ENCODE results near the gene PTPRN2.
A peak's percentile ranks its signal among the peaks of the same experiment; 100 is the strongest.
"Not testable (repeated sequence)": the region's sequence is repeated elsewhere in the genome, so short reads cannot be mapped to it uniquely, and the experiment has no call there.

The PTPRN2 gene

DNA sequence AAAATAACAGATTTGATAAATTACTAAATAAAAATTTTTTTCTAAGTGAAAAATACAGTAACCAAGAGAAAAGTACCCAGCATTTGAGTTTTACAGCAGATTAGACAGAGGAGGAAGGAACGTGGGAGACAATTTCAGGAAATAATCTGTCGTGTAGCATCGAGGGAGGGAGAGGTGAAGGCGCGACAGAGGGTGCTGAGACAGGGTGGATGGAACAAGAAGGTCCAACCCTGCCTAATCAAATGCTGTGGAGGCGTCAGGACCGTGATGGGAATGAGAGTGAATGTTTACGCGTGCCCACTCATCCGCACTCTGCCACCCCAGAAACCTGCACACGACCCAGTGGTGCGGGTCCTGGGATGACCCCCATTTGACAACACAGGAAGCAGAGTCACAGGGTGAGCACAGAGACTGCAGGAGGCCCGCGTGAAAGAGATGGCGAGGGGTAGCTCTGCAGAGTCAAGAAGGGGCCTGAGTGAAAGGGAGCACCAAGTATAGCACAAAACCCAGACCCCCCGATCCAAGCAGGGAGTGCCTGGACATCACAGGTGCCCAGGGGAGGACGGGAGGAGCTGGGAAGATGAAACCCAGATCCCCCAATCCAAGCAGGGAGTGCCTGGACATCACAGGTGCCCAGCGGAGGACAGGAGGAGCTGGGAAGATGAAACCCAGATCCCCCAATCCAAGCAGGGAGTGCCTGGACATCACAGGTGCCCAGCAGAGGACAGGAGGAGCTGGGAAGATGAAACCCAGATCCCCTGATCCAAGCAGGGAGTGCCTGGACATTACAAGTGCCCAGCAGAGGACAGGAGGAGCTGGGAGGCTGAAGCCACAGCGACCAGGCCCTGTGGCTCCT is 691.9 kb downstream of the PTPRN2 start:
- no peaks in the 10 kb centered on the region for H3K27me3 Mint-ChIP-seq
- H3K4me3 Mint-ChIP-seq: no peak overlapping the region
- H3K36me3 Mint-ChIP-seq (ENCODE audit: low read depth): no peaks in the 10 kb centered on the region
- peaks cover 7% of the 10 kb centered on the region for H3K4me1 Mint-ChIP-seq (ENCODE audit: low read depth)
- no peak for DNase-seq
- no peaks in the 10 kb centered on the region for H3K9me3 Mint-ChIP-seq
- no peak overlapping the region for H3K27ac Mint-ChIP-seq

DNA sequence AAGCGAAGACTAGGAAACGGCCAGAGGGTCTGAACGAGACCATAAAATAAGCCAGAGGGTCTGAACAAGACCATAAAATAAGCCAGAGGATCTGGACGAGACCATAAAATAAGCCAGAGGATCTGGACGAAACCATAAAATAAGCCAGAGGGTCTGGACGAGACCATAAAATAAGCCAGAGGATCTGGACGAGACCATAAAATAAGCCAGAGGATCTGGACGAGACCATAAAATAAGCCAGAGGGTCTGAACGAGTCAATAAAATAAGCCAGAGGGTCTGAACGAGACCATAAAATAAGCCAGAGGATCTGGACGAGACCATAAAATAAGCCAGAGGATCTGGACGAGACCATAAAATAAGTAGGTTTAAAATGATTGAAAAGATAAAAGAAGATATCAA is 692.5 kb downstream of the PTPRN2 start:
- H3K4me3 Mint-ChIP-seq; DNase-seq; H3K4me1 Mint-ChIP-seq (ENCODE audit: low read depth); H3K27me3 Mint-ChIP-seq; H3K36me3 Mint-ChIP-seq (ENCODE audit: low read depth); H3K9me3 Mint-ChIP-seq; H3K27ac Mint-ChIP-seq: not testable (repeated sequence)

DNA sequence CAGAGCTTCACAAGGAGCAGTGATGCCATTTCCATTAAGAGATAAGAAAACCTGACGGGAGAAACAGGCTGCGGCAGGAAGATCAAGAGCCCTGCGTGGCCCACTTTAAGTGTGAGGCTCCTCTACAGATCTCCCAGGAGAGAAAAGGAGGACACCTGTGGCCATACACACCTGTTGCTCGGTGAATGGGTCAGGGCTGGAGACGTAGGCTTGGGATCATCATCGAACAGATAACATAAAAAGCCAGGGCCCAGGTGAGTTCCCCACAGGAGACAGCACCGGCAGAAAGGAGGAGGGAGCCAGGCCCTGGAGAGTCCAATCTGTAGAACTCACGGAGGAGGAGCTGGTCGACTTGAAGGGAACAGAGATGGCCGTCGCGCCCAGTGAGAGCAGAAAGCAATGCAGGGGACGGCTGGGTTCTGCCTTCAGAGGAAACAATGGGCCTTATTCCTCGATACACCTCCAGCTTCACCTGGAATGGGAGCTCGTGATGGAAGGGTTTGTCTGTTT is 694.0 kb downstream of the PTPRN2 start:
- Mint-ChIP-seq H3K36me3 (ENCODE audit: low read depth) (no peaks in the 10 kb centered on the region), H3K9me3 (no peaks in the 10 kb centered on the region), H3K27me3 (peaks cover 2% of the 10 kb centered on the region), H3K27ac (no peak overlapping the region), H3K4me3 (no peak overlapping the region), H3K4me1 (ENCODE audit: low read depth) (peaks cover 10% of the 10 kb centered on the region)
- DNase-seq: no peak

DNA sequence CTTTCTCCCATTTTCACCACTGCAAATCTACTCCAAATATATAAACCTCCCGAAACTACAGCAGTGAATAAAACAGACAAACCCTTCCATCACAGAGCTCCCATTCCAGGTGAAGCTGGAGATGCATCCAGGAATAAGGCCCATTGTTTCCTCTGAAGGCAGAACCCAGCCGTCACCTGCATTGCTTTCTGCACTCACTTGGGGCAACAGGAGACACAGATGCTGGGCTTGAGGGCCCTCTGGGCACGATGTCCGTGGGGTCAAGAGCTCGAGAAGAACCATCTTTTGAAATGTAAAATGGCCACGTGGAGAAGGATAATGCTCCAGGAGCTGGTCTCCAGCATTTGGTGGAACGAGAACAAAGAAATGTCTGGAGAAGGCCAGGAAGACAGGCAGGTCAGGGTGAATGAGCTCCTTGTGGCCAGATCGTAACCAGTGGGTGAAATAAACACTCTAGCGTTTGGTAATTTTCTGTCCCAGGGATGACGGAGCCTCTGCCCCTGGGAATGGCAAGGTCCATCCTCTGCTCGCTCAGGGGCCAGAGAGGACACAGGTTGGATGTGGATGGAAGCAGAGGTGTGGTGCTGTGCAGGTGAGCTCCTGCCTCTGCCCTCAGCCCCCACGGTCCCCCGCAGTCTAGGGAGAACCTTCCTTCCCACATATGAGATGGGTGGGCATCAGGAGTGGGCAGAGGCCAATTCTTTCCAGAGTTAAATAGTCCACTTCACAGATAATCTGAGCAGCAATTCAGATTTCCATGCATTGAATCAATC is 694.7 kb downstream of the PTPRN2 start:
- Mint-ChIP-seq H3K4me1 (ENCODE audit: low read depth) (peaks cover 10% of the 10 kb centered on the region), H3K36me3 (ENCODE audit: low read depth) (no peaks in the 10 kb centered on the region), H3K27me3 (peaks cover 2% of the 10 kb centered on the region), H3K27ac (no peak overlapping the region), H3K4me3 (no peak overlapping the region), H3K9me3 (no peaks in the 10 kb centered on the region)
- DNase-seq: no peak

DNA sequence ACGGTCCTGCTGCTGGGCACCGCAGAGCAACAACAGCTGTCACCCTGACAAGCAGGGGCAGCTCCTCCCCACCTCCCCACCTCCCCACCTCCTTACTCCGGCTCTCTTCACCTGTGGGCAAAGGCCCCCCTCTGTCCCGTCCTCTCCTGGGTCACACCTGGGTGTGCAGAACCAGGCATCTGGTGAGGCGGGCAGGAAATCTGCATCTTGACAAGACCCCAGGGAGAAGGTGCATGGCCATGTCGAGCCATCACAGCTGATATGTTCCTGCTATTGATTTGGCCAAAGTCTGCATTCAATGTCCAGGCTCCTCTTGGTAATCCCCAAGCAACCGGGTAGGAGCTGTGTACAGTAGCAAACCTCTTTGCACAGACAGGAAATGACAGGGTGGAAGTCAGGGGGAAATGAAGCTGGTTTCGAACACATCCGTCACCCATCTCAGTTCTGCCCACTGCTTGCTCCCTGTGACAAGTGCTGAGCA is 696.7 kb downstream of the PTPRN2 start:
- H3K27ac Mint-ChIP-seq: no peak overlapping the region
- H3K4me3 Mint-ChIP-seq: no peak overlapping the region
- peak; percentile 30 for DNase-seq
- peaks cover 2% of the 10 kb centered on the region for H3K27me3 Mint-ChIP-seq
- peaks cover 10% of the 10 kb centered on the region for H3K4me1 Mint-ChIP-seq (ENCODE audit: low read depth)
- no peaks in the 10 kb centered on the region for H3K36me3 Mint-ChIP-seq (ENCODE audit: low read depth)
- H3K9me3 Mint-ChIP-seq: no peaks in the 10 kb centered on the region

DNA sequence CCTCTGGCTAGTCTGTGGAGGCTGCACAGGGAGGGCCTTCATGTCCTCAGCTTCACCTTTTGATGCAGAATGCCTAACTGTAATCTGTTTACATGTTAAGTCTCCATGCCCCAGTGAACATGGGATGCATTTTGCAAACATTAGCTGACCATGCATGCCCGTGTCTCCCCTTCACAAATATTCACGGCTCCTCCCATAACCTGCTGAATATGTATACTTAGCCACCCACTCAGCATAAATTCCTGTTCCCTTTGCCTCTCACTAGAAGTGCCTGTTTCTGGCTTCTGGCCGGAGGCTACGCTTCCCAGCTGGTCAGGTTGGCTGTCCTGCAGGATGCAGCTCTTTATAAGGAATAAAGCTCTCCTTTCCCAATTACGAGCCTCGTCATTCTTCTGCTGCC is 698.1 kb downstream of the PTPRN2 start:
- no peaks in the 10 kb centered on the region for H3K36me3 Mint-ChIP-seq (ENCODE audit: low read depth)

DNA sequence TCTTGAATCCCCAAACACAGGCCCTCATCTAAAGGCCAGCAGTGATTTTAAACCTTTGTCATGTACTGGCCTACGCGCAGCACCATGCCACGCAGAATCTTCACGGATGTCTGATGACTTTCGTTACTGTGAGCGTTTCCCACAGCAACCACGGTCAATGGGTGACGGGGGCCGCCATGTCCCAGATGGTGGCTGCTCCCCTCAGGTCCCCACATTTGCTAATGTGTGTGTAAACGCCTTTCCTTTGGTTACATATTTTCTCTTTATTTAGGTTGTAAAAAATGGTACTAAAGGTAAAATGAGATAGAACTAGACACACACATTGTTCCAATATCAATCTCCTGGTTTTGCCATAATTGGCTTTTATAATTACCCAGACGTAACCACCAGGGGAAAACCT is 699.0 kb downstream of the PTPRN2 start:
- Mint-ChIP-seq H3K4me1 (ENCODE audit: low read depth) (peaks cover 10% of the 10 kb centered on the region), H3K4me3 (no peak overlapping the region), H3K27ac (no peak overlapping the region), H3K9me3 (no peaks in the 10 kb centered on the region), H3K36me3 (ENCODE audit: low read depth) (no peaks in the 10 kb centered on the region), H3K27me3 (peaks cover 2% of the 10 kb centered on the region)
- DNase-seq: no peak

More for the DNA sequence above, 698.1 kb downstream of the PTPRN2 start:
- peak; percentile 16 for DNase-seq
- no peak overlapping the region for H3K27ac Mint-ChIP-seq
- H3K4me3 Mint-ChIP-seq: no peak overlapping the region
- peaks cover 2% of the 10 kb centered on the region for H3K27me3 Mint-ChIP-seq
- peaks cover 10% of the 10 kb centered on the region for H3K4me1 Mint-ChIP-seq (ENCODE audit: low read depth)
- H3K9me3 Mint-ChIP-seq: no peaks in the 10 kb centered on the region

DNA sequence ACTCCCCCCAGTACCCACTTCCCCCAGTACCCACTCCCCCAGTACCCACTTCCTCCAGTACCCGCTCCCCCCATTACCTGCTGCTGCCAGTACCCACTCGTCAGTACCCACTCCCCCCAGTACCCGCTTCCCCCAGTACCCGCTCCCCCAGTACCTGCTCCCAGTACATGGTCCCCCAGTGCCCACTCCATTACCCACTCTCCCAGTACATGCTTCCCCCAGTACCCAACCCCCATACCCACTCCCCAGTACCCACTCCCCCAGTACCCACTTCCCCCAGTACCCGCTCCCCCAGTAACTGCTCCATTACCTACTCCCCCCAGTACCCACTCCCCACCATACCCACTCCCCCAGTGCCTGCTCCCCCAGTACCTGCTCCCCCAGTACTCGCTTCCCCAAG is 700.2 kb downstream of the PTPRN2 start:
- H3K4me3 Mint-ChIP-seq: no peak overlapping the region
- peaks cover 10% of the 10 kb centered on the region for H3K4me1 Mint-ChIP-seq (ENCODE audit: low read depth)
- H3K27ac Mint-ChIP-seq: no peak overlapping the region
- no peaks in the 10 kb centered on the region for H3K36me3 Mint-ChIP-seq (ENCODE audit: low read depth)
- H3K27me3 Mint-ChIP-seq: peaks cover 2% of the 10 kb centered on the region
- DNase-seq: no peak
- H3K9me3 Mint-ChIP-seq: no peaks in the 10 kb centered on the region

DNA sequence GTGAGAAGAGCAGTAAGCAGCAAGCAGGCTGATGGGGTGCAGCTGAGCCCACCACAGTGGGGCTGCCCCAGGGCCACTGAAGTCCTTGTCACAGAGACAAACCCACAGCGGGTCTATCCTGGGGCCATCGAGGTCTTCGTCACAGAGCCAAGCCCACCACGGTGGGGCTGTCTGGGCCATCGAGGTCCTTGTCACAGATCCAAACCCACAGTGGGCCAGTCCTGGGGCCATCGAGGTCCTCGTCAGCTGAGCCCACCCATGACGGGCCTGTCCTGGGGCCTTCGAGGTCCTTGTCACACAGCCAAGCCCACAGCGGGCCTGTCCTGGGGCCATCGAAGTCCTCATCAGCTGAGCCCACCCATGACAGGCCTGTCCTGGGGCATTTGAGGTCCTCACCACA is 700.9 kb downstream of the PTPRN2 start:
- peaks cover 10% of the 10 kb centered on the region for H3K4me1 Mint-ChIP-seq (ENCODE audit: low read depth)
- DNase-seq: no peak
- no peak overlapping the region for H3K4me3 Mint-ChIP-seq
- peaks cover 2% of the 10 kb centered on the region for H3K27me3 Mint-ChIP-seq
- no peaks in the 10 kb centered on the region for H3K9me3 Mint-ChIP-seq
- no peak overlapping the region for H3K27ac Mint-ChIP-seq
- no peaks in the 10 kb centered on the region for H3K36me3 Mint-ChIP-seq (ENCODE audit: low read depth)

DNA sequence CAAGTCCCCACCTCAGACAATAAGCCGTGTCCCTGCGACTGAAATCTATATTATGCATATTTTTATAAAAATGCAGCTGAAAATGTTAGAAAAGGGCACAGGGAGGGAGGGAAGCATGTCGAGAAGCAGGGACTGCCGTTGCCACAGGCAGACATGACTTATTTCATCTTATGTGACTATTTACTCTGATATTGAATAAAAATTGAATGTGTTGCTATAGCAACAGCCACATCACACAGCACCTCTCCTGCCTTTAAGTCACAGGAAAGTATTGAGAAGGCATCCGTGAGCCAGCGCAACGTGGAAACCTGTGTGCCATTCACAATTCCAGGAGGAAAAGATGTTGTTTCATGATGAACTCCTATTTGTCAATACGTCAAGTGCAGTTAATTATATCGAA is 701.4 kb downstream of the PTPRN2 start:
- Mint-ChIP-seq H3K9me3 (peaks cover under 1% of the 10 kb centered on the region), H3K27ac (no peak overlapping the region), H3K4me1 (ENCODE audit: low read depth) (peaks cover 8% of the 10 kb centered on the region), H3K27me3 (peaks cover 2% of the 10 kb centered on the region), H3K4me3 (no peak overlapping the region), H3K36me3 (ENCODE audit: low read depth) (no peaks in the 10 kb centered on the region)
- DNase-seq: no peak

DNA sequence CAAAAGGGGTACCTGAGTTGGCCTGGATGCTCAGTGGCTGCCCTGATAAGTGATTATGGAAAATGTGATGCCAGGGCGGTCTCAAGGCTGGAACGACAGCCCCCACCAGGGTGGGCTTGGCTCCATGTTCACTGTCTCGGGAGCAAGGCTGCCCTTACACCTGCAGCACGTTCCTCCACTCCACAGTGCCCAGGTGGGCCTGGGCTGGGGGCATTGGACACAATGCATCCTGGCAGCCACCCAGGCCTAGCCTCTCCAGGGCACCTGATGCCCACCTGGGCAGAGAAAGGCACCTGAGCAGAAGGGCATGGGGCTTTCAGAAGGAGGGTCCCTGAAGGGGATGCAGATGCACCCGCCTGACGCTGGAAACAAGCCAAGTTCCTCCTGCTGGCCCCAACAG is 702.5 kb downstream of the PTPRN2 start:
- peaks cover 2% of the 10 kb centered on the region for H3K27me3 Mint-ChIP-seq
- H3K4me3 Mint-ChIP-seq: no peak overlapping the region
- no peaks in the 10 kb centered on the region for H3K36me3 Mint-ChIP-seq (ENCODE audit: low read depth)
- no peaks in the 10 kb centered on the region for H3K4me1 Mint-ChIP-seq (ENCODE audit: low read depth)
- no peak overlapping the region for H3K27ac Mint-ChIP-seq
- H3K9me3 Mint-ChIP-seq: peaks cover 8% of the 10 kb centered on the region
- DNase-seq: no peak

DNA sequence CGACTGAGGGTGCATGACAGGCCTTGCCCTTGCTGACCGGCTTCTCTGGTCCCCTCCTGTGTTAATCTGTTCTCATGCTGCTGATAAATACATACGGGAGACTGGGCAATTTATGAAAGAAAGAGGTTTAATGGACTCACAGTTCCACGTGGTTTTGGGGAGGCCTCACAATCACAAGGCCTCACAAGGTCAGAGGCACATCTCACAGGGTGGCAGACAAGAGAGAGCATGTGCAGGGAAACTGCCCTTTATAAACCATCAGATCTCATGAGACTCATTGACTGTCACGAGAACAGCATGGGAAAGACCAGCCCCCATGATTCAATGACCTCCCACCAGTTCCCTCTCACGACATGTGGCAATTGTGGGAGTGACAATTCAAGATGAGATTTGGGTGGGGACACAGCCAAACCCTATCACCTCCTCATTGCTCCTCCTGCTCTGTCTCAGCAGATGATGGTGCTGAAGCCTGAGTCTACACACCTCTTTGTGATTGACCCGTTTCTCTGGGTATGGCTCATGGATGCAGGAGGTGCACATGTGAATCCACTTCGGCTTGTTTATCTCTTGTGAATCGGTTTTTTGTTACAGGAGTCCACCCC is 703.1 kb downstream of the PTPRN2 start:
- no peak overlapping the region for H3K27ac Mint-ChIP-seq

DNA sequence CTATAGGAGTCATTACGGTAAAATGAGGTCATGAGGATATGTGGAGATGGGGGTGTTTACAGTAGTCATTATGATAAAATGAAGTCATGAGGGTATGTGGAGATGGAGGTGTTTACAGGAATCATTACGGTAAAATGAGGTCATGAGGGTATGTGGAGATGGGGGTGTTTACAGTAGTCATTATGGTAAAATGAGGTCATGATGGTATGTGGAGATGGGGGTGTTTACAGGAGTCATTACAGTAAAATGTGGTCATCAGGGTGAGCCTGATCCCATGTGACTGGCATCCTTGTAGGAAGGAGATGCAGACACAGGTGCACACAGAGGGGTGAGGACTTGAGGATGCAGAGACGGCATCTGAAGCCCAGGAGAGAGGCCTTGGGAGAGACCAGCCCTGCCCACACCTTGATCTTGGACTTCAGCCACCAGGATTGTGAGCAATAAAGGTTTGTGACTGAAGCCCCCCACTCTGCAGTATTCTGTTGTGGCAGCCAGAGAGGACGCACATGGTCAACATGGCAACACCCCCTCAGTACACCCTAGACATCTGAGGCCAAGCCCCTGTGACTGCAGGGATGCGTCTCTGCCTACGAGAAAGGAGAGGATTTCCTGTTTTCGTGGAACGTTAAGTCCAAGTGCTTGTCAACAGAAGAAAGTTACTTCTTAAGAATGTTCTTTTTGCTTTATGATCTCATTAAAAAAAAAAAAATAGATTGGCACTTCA is 706.4 kb downstream of the PTPRN2 start:
- Mint-ChIP-seq H3K4me3 (no peak overlapping the region), H3K27me3 (no peaks in the 10 kb centered on the region), H3K4me1 (ENCODE audit: low read depth) (no peaks in the 10 kb centered on the region), H3K36me3 (ENCODE audit: low read depth) (no peaks in the 10 kb centered on the region), H3K27ac (peak overlapping the region; percentile 10), H3K9me3 (peaks cover 9% of the 10 kb centered on the region)
- no peak for DNase-seq

More for the DNA sequence above, 703.1 kb downstream of the PTPRN2 start:
- H3K27me3 Mint-ChIP-seq: peaks cover 2% of the 10 kb centered on the region
- no peak overlapping the region for H3K4me3 Mint-ChIP-seq
- peaks cover 9% of the 10 kb centered on the region for H3K9me3 Mint-ChIP-seq
- no peaks in the 10 kb centered on the region for H3K36me3 Mint-ChIP-seq (ENCODE audit: low read depth)
- no peaks in the 10 kb centered on the region for H3K4me1 Mint-ChIP-seq (ENCODE audit: low read depth)
- no peak for DNase-seq

DNA sequence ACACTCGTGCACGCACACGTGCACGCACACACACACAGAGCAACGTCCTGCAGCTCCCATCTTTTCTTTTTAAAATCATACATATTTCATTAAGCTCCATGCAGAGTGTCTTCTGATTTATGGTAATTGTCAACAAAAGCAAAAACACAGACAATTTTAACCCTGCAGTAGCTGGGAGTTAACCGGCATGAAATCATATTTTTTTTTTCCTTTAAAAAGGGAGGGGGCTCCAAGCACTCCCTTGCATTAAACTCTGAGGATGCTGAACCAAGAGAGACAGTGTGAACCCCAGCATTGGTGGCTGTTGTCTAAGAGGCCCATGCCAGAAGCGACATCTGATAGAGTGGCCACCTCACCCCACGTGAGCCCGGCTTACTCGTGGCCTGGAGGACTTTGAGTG is 708.2 kb downstream of the PTPRN2 start:
- peaks cover 10% of the 10 kb centered on the region for H3K4me1 Mint-ChIP-seq (ENCODE audit: low read depth)
- no peak for DNase-seq
- peaks cover 9% of the 10 kb centered on the region for H3K9me3 Mint-ChIP-seq
- H3K36me3 Mint-ChIP-seq (ENCODE audit: low read depth): no peaks in the 10 kb centered on the region
- peaks cover 3% of the 10 kb centered on the region for H3K27me3 Mint-ChIP-seq
- H3K4me3 Mint-ChIP-seq: no peak overlapping the region
- H3K27ac Mint-ChIP-seq: no peak overlapping the region

Data from activated T-cell treated with anti-CD3 and anti-CD28 coated beads, Interleukin-2, amount 50 U/mL, for 24 hours (primary cell).